Measurements from ENCODE around the gene CLTC. TPM values are rescaled to one million over a fixed set of nuclear protein-coding genes. Genes with fewer than 3 reads are reported as not detected.
"Not testable (repeated sequence)": the region's sequence is repeated elsewhere in the genome, so short reads cannot be mapped to it uniquely, and the experiment has no call there.

The CLTC gene
- 515 and 555 TPM in 2 replicates for total RNA-seq (2014; rRNA removed; shearing (Covaris generic))

DNA sequence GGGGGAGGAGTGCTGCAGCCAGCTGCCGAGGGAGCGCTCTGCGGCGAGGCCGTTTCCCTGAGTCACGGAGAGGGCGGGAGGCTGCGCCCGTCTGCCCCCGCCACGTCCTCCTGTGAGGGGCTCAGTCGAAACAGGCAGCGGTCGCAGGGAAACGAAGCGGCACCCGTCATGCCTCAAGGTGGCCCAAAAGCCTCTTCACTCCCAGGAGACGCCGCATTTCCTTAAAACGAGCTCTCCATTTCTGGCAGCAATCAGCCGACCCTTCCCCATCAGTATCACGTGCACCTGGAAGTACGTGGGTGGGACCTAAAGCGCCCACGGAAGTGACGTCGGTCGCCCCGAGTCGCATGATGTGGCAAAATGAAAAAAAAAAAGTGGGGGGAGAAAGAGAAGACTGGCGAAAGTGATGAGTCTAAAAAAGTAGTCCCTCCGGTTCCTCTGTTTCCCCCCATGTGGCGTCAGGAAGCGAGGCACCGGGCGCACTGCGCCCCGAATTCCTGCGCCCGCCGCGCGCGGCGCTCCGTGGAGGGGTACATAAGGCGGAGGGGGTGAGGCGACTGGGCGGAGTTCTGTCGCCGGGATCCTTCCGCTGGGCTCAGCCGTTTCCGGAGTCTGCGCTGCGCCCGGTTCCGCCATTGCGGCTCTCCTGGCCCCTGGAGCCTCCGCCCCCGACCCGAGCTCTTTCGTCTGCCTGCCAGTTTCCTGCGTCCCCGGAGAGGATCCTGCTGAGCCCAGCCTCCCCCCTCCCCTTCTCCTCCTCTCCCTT, at the start of gene CLTC:
Gene CLTC, plus strand, starts transcription at position 598 of the 766 bp plus-strand sequence. CDS start 237 bp downstream, outside the sequence.
- no peaks in the 10 kb centered on the region for H3K27me3 ChIP-seq (replicated peaks)
- DNase-seq (ENCODE audit: low read depth in 1 of 2, low spot score in 2 of 2), result peak; percentile 98 to 100

DNA sequence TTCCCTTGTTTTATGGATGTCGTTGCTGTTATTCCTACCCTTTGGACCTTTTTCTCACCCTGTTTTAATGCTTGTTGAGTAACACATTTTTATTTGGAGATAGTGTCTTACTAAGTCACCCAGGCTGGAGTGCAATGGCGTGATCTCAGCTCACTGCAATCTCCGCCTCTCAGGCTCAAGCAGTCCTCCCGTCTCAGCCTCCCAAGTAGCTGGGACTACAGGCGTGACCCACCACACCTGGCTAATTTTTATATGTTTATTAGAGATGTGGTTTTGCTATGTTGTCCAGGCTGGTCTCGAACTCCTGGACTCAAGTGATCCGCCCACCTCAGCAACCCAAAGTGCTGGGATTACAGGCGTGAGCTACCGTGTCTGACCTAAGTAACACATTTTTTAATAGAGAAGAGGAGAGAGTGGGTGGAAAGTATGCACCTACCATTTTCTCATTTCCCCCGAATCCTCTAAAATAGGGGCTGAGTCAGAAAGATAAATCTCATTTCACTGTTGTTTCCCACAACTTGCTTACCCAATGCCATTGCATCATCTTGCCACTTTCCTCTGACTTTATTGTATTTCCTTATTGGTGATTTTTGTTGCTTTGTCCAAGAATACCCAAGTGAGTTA, 47.3 kb upstream of the CLTC start:
- no peaks in the 10 kb centered on the region for H3K27me3 ChIP-seq (replicated peaks)
- no peak overlapping the region for H3K4me3 ChIP-seq
- DNase-seq (ENCODE audit: low read depth in 1 of 2, low spot score in 2 of 2), result no peak
- no peaks in the 10 kb centered on the region for H3K36me3 ChIP-seq
- H3K9me3 ChIP-seq (replicated peaks), result no peaks in the 10 kb centered on the region
- no peak overlapping the region for H3K27ac ChIP-seq
- H3K4me1 ChIP-seq (replicated peaks), result no peaks in the 10 kb centered on the region

More for the DNA sequence above, at the start of gene CLTC:
- peak within 1 kb of the TSS; percentile 99 for H3K27ac ChIP-seq
- peaks cover 39% of the 10 kb centered on the region for H3K36me3 ChIP-seq
- H3K4me1 ChIP-seq (replicated peaks), result peaks cover 41% of the 10 kb centered on the region
- H3K4me3 ChIP-seq, result peak within 1 kb of the TSS; percentile 75
- no peaks in the 10 kb centered on the region for H3K9me3 ChIP-seq (replicated peaks)

DNA sequence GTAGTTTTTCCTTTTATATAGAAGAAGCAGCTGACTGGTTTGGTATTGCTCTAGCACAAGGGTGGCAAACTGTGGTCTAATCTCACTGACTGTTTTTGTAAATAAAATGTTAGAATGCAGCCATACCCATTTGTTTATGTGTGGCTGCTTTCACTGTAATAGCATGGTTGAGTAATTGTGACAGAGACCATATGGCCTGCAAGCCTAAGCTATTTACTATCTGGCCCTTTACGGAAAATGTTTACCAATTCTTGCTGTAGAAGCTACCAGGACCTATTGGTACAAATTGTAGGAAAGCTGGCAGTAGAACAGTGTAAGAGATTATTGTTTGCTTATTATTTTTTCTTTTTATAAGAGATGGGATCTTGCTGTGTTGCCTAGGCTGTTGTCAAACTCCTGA, 35.5 kb upstream of the CLTC start:
- H3K27ac ChIP-seq; H3K27me3 ChIP-seq (replicated peaks); H3K4me3 ChIP-seq; H3K4me1 ChIP-seq (replicated peaks); H3K9me3 ChIP-seq (replicated peaks); H3K36me3 ChIP-seq; DNase-seq (ENCODE audit: low read depth in 1 of 2, low spot score in 2 of 2): not testable (repeated sequence)

DNA sequence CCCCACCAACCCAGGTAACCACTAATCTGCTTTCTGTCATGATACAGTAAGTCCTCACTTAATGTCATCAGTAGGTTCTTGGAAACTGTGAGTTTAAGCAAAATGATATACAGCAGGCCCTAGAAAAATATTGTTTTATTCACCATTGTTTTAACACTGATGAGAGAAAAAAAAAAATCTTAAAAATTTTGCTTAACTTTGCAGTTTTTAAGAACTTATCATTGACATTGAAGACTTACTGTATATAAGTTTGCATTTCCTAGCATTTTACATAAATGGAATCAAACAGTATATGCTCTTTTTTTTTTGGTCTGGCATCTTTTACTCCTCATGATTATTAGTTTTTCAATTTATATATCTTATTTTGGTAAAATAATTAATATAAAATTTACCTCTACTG, 19.5 kb upstream of the CLTC start:
- no peak overlapping the region for H3K4me3 ChIP-seq
- H3K27me3 ChIP-seq (replicated peaks), result no peaks in the 10 kb centered on the region
- peaks cover 6% of the 10 kb centered on the region for H3K36me3 ChIP-seq
- no peak overlapping the region for H3K27ac ChIP-seq
- DNase-seq (ENCODE audit: low read depth in 1 of 2, low spot score in 2 of 2), result no peak
- H3K9me3 ChIP-seq (replicated peaks), result no peaks in the 10 kb centered on the region
- H3K4me1 ChIP-seq (replicated peaks), result no peaks in the 10 kb centered on the region

DNA sequence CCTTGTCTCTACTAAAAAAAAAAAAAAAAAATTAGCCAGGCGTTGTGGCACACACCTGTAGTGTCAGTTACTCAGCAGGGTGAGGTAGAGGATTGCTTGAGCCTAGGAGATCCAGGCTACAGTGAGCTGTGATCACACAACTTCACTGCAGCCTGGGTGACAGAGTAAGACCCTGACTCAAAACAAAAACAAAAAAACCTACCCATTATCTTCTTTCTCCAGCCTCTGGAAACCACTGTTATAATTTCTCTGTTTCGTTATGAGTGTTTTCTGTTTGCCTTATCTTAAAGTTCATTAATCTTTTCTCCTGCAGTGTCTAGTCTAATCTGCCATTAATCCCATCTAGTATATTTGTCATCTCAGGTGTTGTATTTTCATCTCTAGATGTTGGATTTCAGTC, 18.6 kb upstream of the CLTC start:
- no peaks in the 10 kb centered on the region for H3K27me3 ChIP-seq (replicated peaks)
- H3K27ac ChIP-seq, result no peak overlapping the region
- H3K4me3 ChIP-seq, result no peak overlapping the region
- no peaks in the 10 kb centered on the region for H3K9me3 ChIP-seq (replicated peaks)
- peaks cover 6% of the 10 kb centered on the region for H3K36me3 ChIP-seq
- no peak for DNase-seq (ENCODE audit: low read depth in 1 of 2, low spot score in 2 of 2)
- H3K4me1 ChIP-seq (replicated peaks), result no peaks in the 10 kb centered on the region

DNA sequence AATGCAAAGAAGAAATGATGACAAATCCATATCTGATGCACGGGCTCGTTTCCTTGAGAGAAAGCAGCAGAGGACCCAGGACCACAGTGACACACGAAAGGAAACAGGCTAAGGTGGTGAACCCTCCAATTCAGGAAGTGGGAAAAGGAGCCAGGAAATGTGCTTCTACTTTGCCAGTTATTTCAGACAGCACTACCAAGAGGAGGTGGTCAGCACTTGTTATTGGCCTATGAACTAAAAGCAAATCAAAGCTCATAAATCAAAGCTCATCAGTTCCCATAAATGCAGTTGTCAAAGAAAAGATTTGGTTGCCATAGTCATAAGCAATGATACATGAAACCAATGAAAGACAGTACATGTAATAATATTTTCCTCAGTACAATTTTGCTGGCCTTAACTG, 12.6 kb upstream of the CLTC start:
- Histone ChIP-seq H3K4me1 (replicated peaks) (no peaks in the 10 kb centered on the region), H3K36me3 (peaks cover 10% of the 10 kb centered on the region; the same call in 1 of the 2 replicates), H3K27me3 (replicated peaks) (no peaks in the 10 kb centered on the region), H3K27ac (no peak overlapping the region), H3K9me3 (replicated peaks) (no peaks in the 10 kb centered on the region), H3K4me3 (no peak overlapping the region)
- DNase-seq (ENCODE audit: low read depth in 1 of 2, low spot score in 2 of 2), result no peak

DNA sequence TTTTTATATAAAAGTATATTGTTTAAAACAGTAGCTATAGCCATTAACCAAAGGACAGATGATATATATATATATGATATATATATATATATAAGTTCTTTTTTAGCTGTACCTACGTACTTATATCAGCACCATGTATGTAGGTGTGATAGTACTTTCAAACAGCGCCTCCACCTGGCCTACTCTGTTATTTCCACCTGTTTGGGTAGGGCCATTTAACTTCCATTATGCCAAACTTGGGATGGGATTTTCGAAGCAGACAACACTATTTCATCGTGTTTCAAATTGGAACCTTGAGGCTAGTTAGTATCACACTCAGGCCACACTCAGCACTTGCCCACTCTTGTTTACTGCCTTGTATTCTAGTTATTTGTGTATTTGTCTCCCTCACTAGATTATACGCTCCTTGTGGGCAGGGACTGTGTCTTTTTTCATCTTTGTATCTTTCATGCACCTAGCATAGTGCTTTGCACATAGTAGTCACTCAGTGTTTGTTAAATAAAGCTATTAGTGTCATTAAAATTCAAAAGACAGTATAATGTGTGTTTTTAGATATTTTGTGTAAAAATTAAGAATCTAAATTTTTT, 11.8 kb upstream of the CLTC start:
- Histone ChIP-seq H3K36me3 (peaks cover 10% of the 10 kb centered on the region; the same call in 1 of the 2 replicates), H3K4me3 (no peak overlapping the region), H3K4me1 (replicated peaks) (no peaks in the 10 kb centered on the region), H3K27me3 (replicated peaks) (no peaks in the 10 kb centered on the region), H3K27ac (no peak overlapping the region), H3K9me3 (replicated peaks) (no peaks in the 10 kb centered on the region)
- DNase-seq (ENCODE audit: low read depth in 1 of 2, low spot score in 2 of 2), result no peak

DNA sequence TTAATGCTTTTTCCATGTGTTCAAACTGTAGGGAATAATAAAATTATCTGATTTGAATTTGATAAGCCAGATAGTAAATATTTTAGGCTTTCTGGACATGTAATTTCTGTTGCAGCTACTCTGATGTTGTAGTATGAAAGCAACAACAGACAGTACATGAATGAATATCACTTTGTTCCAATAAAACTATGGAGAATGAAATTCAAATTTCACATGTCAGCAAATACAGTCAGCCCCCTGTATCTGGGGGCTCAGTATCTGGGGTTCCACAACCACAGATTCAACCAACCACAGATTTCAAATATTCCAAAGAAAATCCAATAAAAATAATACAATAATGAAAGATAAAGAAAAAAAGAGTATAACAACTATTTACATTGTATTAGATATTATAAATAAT, 8.2 kb upstream of the CLTC start:
- no peak for DNase-seq (ENCODE audit: low read depth in 1 of 2, low spot score in 2 of 2)
- H3K4me3 ChIP-seq, result no peak overlapping the region
- 0 out of 2 replicates have a peak, but pooled peaks cover 7% of the 10 kb centered on the region for H3K36me3 ChIP-seq

DNA sequence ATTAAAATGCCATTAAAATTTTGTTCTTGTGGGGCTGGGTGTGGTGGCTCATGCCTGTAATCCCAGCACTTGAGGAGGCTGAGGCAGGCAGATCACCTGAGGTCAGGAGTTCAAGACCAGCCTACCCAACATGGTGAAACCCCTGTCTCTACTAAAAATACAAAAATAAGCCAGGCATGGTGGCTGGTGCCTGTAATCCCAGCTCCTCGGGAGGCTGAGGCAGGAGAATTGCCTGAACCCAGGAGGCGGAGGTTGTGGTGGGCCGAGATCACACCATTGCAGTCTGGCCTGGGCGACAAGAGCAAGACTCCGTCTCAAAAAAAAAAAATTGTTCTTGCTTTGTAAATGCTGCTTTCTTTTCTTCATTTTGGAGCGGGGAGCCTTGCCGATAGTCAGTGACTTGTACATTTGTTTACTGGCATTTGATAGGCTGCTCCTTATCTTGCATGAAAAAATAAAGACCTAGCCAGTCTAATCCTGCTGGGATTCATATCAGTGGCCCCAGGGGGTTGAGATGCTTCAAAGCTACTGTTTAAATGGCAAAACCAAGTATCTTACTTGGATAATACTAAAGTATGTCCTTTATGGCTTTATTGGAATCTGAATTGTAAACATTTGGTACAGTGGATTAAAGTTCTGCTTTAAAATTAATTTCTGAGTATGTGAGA, 3.3 kb upstream of the CLTC start:
- no peak for DNase-seq (ENCODE audit: low read depth in 1 of 2, low spot score in 2 of 2)
- Histone ChIP-seq H3K4me3 (no peak overlapping the region), H3K9me3 (replicated peaks) (no peaks in the 10 kb centered on the region), H3K27me3 (replicated peaks) (no peaks in the 10 kb centered on the region), H3K36me3 (peaks cover 13% of the 10 kb centered on the region), H3K27ac (no peak overlapping the region), H3K4me1 (replicated peaks) (peaks cover 16% of the 10 kb centered on the region)

More for the DNA sequence above, 8.2 kb upstream of the CLTC start:
- Histone ChIP-seq H3K4me1 (replicated peaks) (no peaks in the 10 kb centered on the region; the same call in 1 of the 2 replicates), H3K27ac (no peak overlapping the region), H3K9me3 (replicated peaks) (no peaks in the 10 kb centered on the region), H3K27me3 (replicated peaks) (no peaks in the 10 kb centered on the region)

DNA sequence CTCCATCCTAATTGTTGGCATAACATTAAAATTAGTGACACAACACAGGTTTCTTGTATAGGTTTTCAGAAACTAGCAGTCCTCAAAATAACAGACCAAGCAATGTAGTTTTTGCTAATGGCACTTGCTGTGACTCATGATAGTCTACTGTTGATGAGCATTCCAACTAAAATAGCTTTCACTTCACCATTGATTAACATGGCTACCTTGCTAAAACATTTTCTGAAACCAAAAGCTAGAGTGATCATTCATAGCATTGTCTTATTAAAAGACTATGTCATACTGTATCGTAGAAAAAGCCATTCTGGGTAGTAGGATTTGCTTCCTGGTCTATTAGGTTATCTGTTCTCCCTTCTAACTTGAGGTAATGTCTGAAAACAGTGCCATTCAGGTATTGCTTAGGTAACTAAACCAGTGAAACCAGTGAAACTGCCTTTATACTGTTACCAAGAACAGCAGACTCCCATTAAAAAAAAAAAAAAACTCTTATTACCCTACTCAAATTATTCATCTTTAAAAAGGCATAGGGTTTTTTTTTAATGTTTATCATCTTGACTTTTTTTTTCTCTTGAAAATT, 2.5 kb upstream of the CLTC start:
- Histone ChIP-seq H3K4me1 (replicated peaks) (peaks cover 24% of the 10 kb centered on the region), H3K9me3 (replicated peaks) (no peaks in the 10 kb centered on the region), H3K4me3 (no peak overlapping the region), H3K27me3 (replicated peaks) (no peaks in the 10 kb centered on the region), H3K27ac (no peak overlapping the region), H3K36me3 (peaks cover 21% of the 10 kb centered on the region)
- no peak for DNase-seq (ENCODE audit: low read depth in 1 of 2, low spot score in 2 of 2)

DNA sequence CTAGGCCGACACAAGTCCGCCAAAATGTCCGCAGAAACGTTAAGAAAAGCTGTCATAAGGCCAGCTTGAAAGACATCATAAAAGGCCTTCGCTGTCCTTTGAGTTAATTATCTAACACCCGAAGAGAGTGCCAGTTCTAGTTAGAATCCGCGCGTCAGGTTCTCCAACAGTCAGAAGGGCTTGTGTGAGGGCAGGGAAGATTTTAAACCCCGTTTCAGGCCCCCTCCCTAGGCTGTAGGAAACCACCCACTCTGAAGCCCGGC, 729 bp upstream of the CLTC start:
- H3K9me3 ChIP-seq (replicated peaks), result no peaks in the 10 kb centered on the region
- DNase-seq (ENCODE audit: low read depth in 1 of 2, low spot score in 2 of 2), result no peak
- peak overlapping the region; percentile 99 for H3K27ac ChIP-seq
- H3K4me3 ChIP-seq, result peak overlapping the region; percentile 75
- no peaks in the 10 kb centered on the region for H3K27me3 ChIP-seq (replicated peaks)
- peaks cover 39% of the 10 kb centered on the region for H3K4me1 ChIP-seq (replicated peaks)
- H3K36me3 ChIP-seq, result peaks cover 37% of the 10 kb centered on the region

DNA sequence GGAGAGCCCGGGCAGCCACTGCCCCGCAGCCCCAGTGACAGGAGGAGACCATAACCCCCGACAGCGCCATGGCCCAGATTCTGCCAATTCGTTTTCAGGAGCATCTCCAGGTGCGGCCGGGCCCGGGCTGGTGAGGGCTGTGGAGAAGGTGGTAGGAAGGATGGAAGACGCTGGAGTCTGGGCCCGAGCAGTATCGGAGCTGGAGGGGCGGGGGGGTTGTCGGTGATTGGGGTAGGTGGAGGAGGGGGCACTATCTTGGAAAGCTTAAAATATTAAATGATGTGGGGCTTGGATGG, 317 bp downstream of the CLTC start:
- Histone ChIP-seq H3K27me3 (replicated peaks) (no peaks in the 10 kb centered on the region), H3K27ac (peak overlapping the region; percentile 99), H3K9me3 (replicated peaks) (no peaks in the 10 kb centered on the region), H3K4me3 (peak overlapping the region; percentile 75), H3K36me3 (peaks cover 42% of the 10 kb centered on the region), H3K4me1 (replicated peaks) (peaks cover 41% of the 10 kb centered on the region)
- no peak for DNase-seq (ENCODE audit: low read depth in 1 of 2, low spot score in 2 of 2)

DNA sequence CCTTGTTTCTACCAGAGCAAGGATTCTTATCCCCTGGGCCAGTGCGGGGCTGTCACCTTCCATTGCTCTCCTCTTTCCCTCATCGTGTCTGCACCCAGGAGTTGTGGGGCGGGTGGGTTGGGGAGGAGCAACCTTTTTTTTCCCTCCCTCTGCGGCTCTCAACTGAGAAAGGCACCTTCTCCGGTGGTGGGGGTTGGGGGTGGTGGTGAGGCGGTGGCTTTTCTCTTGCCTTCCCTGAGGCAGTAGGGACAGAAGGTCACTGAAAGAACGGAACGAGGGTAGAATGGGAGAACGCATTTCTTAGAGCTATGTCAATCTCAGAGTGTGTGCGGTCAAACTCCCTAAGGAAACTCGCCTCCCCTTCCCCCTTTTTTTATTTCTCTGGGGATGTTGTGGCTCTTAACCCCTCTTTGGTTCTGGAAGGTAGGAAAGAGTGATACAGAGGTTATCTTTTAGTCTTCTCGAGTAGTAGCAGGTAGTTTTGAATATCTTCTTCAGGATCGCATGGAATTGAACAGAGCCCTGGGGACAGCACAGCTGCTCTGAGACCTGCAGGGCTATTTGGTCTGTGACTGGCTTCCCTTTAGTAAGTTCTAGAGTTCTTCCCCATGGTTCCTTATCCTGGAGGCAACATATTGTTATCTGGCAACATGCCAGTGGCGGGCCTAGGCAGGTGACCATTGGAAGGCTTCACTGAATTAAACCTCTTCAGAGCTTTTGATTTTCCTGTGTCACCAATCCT, 994 bp downstream of the CLTC start:
- DNase-seq (ENCODE audit: low read depth in 1 of 2, low spot score in 2 of 2), result peak; percentile 40 to 60

More for the DNA sequence above, 994 bp downstream of the CLTC start:
- Histone ChIP-seq H3K9me3 (replicated peaks) (no peaks in the 10 kb centered on the region), H3K4me1 (replicated peaks) (peaks cover 41% of the 10 kb centered on the region), H3K27ac (peak overlapping the region; percentile 99), H3K36me3 (peaks cover 48% of the 10 kb centered on the region), H3K27me3 (replicated peaks) (no peaks in the 10 kb centered on the region), H3K4me3 (peak overlapping the region; percentile 75)
